Ramos (cell line): ENCODE data around the gene RBM5.

Experiments
- in situ Hi-C: fragments of 300-500 bp; cut with MboI; formaldehyde crosslinking; loops from one replicate; pipeline ENCODE4 v1.14.3; 2022; ENCODE audit warnings: low sequenced_read_pairs; ENCODE audit not compliant: unreplicated experiment

Gene RBM5

DNA sequence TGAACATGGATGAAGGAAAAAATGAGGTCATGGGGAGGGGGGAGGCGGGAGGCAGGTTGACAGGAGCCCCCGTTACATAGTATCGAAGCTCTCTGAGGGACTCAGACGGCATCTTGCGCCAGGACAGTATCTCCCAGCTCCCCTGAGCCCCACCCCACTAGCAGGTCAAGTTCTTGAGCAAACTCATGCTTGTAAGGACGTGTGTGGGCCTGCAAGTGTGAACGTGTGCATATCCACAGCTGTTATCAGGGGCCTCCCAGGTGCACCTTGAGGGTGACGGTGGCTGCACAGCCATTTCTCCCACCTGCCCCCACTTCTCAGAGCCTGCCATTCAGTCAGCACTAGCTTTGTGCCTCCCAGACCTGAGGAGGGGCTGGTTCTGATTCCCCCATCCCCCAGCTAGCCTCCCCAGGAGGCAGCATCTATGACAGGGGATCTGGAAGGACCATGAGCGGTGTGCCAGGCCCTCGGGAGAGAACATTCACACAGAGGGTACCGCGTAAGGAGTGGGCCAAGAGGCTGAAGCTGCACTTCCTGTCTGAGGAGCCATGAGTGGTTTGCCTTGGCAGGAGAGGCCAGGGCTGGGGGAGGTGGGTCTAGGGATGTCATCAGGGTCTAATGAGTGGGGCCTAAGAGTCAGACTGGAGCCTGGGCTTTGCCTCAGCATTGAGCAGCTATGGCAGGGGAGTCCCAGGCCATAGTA lies 69.3 kb downstream of the RBM5 start:
- in situ Hi-C loops = no loop called here

DNA sequence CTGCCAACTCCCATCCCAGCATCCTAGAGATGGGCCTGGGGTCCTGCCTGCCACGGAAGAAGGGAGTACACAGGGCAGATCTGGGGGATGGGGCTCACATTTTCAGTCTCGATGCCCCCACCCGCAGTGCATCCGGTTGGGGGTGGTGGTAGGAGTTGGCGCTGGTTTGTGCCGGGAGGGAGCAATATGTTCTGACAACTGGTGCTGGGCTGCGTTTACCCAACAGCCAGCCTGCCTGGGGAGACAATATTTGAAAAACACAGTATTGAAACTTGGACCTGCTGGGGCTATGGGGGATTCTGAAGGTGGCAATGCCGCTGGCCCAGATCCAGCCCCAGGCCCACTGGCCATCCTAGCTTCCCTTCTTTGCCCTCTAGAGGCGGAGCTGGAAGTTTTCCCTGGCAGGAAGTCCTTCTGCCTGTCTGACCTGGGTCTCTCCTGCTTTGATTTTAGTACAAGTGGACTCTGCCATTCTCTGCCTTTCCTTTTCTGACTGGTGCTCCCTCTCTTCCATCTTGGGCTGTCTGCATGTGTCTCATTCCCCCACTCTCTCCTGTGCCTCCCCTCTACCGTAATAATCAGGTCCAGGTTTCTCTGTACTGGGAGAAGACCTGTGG lies 69.9 kb downstream of the RBM5 start:
- in situ Hi-C loops = no loop called here

DNA sequence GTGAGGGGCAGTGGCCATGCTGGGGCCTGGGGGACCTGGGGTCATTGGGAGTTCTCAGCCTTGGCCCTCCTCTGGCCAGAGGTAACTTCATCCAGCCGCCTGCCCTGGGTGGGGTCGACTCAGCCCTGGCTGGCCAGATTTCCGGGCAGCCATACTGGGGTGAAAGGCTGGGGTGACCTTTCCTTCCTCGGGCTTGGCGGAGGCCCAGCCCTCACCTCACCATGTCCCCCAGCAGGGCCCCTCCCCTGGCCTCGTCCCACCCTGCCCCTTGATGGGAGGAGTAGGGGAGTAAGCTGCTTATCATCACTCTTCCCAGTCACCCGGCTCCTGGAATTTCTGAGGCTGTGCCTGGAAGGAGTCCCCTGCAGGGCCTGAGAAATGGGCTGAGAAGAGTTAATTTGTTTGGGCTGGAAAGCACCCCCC lies 71.9 kb downstream of the RBM5 start:
- in situ Hi-C loops = no loop called here

DNA sequence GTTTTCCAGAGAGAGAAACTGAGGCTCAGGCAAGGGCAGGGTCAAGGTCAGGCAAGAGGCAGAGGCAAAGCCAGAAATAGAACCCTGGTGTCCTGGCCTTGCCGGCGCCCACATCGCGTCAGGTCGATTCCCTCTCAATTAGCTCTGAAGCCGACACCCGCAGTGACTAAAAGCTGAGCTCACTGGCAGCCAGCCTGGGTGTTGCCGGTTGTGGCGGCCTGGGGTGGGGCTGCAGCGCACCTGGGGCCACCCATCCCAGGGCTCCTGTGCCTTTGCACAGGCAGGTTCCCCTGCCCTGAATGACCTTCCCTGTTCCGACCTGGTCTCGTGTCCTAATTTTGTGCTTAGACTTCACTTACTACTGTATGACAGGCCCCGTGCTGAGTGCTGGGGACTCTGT lies 72.6 kb downstream of the RBM5 start:
- in situ Hi-C loops = no loop called here

DNA sequence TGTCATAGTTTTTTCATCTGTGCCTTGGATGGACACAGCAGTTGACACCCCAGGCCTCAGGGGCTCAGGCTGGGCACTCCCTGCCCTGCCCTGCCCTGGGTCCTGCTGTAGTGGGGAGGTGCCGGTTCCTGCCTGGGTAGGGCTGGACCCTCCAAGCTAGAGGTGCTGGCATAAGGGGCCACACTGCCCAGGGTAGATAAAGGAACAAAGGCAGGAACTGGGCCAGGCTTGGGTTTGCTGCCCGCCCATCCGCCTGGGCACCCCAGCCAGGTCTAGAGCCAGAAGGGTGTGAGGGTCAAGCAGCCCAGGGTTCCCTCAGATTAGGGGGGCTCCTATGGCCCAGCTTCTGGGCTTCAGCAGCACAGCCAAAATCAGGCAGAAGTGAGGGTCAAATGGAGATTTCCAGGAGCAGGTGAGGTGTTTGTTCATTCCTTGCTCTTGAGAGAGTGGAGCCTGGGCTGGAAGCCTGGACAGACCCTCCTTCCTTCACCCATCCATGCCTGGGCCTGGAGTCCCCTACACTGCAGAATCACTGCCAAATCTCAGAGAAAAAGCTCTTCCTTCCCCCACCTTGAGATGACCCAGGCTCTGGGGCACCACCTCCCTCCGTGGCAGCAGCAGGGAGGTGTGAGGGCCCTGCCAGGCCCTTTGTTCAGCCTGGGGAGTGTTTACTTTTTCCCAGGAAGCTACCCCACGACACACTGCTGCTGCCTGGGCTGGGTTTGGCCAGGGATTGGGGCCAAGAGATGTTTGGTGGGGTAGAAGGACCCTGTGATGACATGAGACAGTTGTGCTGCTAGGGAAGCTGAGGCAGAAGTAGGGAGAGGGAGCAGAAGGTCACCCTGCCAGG lies 73.5 kb downstream of the RBM5 start:
- in situ Hi-C loops = no loop called here

DNA sequence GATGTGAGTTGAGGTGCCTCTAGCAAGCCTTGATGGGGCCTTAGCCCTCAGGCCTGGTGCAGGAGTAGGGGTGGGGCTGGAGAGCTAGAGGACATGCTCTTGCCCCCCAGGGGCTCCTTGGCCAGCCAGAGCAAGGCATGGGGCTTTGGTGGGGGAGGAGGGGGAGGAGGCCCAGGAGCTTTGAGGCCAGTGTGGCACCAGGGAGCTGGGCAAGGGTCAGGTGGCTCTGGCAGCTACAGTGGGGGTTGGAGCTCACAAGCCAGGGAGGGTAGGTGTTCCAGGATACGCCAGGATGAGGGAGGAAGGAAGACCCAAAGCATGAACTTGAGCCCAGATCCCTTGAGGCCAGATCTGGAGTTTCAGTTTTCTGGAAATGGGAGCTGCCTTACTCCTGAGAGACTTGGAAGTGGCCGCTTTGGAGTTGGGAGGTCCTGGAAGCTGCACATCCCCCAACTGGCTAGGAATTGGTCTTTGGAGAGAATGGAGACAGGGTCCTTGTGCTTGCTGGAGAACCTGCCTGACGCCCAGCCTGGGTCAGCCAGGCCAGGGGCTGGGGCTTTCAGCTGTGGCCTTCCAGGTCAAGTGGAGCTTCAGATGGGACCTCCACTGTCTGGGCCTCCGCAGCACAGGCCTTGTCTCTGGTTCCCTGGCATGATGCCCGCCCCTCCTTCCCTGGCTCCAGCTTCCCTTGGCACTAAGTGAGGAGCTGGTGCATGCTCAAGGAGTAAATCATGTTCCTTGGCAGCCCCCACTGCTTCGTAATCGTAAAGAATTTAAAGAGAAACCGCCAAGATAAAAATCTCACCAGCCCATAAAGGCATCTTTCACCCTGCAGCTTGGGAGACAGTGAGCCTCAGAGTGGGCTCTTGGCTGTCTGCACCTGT lies 75.1 kb downstream of the RBM5 start:
- in situ Hi-C loops = no loop called here

DNA sequence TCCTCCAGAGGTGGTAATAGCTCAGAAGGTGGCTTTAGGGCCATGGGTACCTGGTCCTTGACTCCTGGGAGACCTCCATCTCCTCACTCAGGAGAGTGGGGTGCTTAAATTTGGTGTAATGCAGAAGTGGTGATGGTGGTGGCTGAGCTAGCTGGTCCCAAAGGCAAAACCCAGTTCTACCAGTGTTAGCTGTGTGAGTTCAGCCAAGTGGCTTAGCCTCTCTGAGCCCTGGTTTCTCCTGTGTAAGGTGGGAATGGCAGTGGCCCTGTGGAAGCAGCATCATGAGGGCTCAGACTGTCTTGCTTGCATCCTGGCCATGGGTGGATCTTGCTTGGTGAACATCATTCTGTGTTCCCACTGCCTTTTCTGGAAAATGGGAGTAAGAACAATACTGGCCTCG lies 75.8 kb downstream of the RBM5 start:
- in situ Hi-C loops = no loop called here

DNA sequence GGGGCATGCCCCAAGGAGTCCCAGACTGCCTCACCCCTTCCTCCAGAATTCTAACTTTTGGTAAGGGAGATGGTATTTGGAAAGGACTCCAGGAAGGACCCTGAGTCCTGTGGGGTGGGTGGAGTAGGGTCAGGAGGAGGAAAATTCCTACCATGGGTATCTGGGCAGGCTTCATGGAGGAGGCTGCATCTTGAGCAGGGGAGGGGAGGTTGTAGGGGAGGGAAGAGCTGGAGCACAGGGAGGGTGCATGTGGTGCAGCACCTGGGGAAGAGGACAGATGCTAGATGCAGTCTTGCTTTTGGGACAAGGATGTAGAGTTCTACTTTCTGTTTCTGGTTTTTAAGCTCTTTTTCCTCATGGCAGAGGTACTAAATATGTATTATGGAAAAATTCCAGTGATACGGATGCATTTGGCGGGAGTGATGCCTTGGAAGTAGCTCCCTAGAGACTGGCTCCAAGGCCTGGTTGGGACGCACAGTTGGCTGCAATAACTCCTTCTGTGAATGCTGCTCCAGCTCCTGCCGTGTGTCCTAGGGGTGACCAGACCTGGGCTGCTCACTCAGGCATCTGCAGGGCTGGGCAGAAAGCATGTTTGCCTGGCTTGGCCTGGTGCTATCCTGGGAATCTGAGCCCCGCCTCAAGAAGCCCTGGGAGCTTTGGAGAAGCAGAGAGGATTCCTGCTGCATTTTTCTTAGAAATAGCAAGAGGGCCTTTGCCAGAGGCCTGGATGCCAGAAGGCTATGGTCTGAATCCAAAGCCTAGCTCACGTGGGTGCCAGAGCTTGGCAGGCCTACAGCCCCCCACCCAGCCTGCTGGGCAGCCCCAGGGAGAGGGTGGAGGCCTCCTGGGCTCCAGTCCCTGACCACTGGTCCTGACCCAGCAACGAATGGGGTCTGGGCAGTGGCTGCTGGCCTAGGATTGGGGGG lies 76.5 kb downstream of the RBM5 start:
- in situ Hi-C loops = no loop called here

DNA sequence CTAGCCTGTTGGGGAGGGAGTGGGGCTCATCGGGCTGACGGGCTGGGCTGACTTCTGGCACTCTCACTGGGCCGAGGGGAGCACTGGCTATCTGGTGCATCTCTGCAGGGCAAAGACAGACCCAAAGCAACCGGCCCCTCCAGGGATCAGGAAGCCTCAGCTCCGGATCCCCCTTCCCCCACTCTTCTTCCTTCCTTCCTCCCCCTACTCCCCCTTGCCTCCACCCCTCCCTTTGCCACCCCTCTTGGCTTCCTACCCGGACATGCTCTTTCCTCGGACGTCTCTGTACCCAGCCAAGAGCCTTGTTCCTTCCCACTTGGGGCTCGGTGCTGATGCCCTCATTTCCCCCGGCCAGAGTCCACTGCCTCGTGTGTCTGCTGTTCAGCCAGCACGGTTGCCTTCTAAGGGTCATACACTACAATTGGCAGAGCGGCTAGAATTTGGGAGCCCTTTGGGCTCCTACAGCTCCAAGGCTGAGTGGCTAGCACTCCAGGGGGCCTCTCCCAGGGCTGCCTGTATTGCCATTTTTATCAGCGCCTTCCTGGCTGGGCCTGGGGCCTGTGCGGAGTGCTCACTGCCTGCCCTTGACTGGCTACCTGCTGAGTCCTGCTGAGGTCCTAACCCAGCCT lies 77.3 kb downstream of the RBM5 start:
- in situ Hi-C loops = no loop called here

DNA sequence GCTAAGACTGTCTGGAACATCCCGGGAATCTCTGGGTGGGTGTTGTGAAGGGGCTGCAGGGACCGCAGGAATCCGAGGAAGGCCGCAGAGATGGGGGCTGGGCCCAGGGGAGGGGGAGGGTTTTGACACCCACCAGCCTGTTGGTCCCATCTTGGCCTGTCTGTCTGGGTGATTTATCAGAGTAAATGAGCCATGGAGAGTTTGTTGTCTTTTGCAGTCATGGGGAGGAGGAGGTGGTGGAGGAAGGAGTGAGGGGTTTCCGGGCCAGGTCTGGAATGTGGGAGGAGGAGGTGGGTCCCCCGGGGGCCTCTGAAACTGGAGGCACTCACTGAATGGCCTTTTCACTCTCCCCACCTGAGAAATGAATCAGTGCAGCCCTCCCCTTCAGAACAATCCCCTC lies 77.9 kb downstream of the RBM5 start:
- in situ Hi-C loops = no loop called here

DNA sequence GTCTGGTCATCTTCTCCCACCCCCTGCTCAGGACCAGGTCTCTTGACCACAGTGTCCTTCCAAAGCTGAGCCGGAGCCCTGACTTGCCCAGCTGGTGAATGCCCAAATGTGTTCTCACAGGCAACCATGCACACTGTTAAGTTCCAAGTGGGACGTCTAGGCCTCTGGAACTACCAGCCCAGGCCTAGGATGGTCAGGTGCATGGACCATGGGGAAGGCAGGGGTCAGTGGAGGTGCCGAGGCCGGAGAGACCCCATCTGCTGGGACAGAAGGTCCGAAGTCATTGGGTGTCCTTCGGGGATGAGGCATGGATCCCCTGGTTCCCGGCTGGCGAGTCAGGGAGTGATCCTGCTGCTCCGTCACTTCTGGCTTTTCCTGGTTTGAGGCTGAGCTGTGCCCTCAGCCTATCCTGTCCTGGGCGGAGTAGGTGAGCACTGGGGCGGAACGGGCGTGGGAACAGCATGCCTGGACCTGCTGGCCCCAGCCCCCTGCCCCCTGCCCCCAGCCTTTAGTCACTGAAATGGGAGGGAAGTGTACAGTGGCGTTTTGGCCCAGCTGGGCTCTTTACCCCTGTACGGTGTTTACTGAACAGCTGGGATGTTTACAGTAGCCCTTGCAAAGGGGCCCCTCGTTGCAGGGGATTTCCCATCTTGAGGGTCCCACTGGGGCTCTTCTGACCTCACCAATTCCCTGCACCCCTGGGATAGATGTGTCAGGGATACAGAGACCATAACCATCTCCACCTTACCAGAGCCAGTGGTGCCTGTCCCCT lies 78.5 kb downstream of the RBM5 start:
- in situ Hi-C loops = no loop called here

DNA sequence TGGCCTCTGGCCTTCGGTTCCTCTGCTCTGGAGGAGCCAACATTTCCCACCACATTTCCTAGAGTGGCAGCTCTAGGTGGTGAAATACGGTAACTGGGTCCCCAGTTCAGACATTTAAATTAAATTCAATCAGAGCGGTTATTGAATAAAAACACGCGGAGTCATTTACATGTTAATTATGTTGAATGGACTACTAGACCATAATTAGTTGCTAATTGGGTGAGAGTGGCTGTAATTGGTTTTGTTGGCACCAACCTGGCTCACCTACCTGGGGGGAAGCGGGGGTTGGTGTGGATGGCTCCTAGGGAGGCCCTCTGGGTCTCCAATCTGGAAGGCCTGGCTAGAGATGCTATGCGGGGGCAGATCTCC lies 79.1 kb downstream of the RBM5 start:
- in situ Hi-C loops = no loop called here

DNA sequence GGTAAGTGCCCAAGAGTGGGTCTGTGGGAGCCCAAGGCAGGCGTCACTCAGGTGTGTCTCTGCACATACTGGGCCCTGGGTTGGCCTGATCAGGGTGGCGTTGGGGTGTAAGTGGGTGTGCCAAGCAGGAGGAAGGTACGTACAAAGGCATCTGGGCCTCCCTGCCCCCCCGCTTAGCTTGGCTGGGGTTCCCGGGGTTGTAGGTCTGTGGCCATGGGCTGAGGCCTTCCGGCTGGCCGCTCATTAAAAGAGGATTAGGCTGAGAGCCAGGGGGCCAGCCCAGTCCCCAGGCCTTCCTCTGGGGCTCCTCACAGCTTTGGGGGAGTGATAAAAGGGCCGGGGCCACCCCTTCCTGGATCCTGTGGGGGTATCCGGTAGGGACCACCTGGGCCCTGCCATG lies 79.7 kb downstream of the RBM5 start:
- in situ Hi-C loops = no loop called here
